NCI-H2171 (cell line): Measurements from ENCODE around the gene TMEM63B.
A peak's percentile ranks its signal among the peaks of the same experiment; 100 is the strongest.
"Not testable (repeated sequence)": the region's sequence is repeated elsewhere in the genome, so short reads cannot be mapped to it uniquely, and the experiment has no call there.

Source experiments
- DNase-seq: peaks from one replicate; lab custom pipeline; 2025; lab: John Stamatoyannopoulos, UW

The TMEM63B gene

GRCh38 chr6:44127186-44128019 is at the start of gene TMEM63B, which contains the start of gene MRPL14:
TMEM63B (plus strand) TSS chr6:44127554; CDS start chr6:44134585, 7,031 bp downstream.
MRPL14 (minus strand) TSS chr6:44127452; CDS start chr6:44116611, 10,841 bp downstream.
- DNase-seq = peak; percentile 86

- no peak for DNase-seq
Measured at GRCh38 chr6:44078219-44078826, 49.0 kb upstream of the TMEM63B start.

- DNase-seq = no peak
Measured at GRCh38 chr6:44078827-44079671, 48.3 kb upstream of the TMEM63B start.

GRCh38 chr6:44079672-44080071 is 47.7 kb upstream of the TMEM63B start:
- DNase-seq = no peak

- DNase-seq = no peak
Measured at GRCh38 chr6:44080561-44081521, 46.5 kb upstream of the TMEM63B start.

- no peak for DNase-seq
Measured at GRCh38 chr6:44081753-44082152, 45.6 kb upstream of the TMEM63B start.

GRCh38 chr6:44082872-44083321 is 44.5 kb upstream of the TMEM63B start:
- DNase-seq = no peak

- DNase-seq = no peak
Measured at GRCh38 chr6:44084231-44085014, 42.9 kb upstream of the TMEM63B start.

DNA sequence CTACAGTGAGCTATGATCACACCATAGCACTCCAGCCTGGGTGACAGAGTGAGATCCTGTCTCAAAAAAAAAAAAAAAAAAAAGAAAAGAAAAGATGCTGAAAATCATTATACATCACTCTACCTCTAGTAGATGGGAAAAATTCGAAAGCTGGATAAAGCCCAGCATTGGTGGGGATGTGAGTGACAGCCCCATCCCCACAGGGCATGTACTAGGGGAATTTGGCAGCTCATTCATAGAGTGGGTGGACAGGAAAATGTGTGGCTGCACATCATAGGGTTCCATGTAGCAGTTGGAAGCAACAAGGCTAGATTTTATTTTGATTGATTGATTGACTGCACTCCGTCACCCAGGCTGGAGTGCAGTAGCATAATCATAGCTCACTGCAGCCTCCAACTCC is 42.1 kb upstream of the TMEM63B start:
- DNase-seq = no peak

DNA sequence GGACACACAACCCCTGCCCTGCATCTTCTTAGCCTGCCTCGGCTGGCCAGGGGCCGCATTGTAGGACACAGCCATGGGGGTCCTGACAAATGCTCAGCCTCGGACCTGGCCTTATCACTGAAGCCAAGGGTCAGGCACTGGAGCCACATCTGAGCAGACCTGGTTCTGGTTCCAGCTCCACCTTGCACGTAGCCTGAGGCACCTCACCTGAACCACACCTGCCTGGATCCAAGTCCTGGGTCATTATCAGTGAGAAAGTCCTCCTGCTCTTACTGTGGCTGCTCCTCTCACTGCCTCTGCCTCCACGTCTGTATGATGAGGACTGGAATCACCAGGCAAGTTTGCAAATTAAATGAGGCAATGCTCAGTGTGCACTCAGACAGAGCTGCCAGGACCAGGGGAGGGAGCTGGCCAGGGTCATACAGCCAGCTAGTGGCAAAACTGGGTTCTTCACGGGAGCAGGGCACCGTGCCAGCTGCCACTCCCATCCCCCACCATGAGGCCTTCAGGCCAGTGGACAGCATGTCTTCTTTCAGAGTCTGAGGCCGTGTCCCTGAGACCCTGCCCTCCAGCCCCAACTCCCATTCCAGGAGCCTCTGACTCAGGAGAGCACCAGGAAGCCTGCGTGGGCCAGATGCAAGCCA is 40.3 kb upstream of the TMEM63B start:
- DNase-seq = no peak

DNA sequence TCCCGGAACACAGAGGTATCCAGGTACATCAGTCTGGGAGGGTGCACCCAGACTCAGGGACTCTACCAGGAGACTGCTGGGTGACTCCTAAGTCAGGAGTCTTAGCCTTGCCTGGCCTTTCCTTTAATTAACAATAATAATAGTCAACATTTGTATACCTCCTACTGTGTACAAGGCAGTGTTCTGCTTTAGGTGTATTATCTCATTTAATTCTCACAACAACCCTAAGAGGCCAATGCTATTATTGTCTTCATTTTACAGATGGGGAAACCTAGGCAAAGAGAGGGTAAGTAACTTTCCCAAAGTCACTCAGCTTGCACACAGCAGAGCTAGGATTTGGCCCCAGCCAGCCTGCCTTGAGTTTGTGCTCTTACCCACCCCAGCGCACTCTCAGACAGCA is 39.7 kb upstream of the TMEM63B start:
- no peak for DNase-seq

- DNase-seq = no peak
Measured at GRCh38 chr6:44088827-44089590, 38.3 kb upstream of the TMEM63B start.

DNA sequence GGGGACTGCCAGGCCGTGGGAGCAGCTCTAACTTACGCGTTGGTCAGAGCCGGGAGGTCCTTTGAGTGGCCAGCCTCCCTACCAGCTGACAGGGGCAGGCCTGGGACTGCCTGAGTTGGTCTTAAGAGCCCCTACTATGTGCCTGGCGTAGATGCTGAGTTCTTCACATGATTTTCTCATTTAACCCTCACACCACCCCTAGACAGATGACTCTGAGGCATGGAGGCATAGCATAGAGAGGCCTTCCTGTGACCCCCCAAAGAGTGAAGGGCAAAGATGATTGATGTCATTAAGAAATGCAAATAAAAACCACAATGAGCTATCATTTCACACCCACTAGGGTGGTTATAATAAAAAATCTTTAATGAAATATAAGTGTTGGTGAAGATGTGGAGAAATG is 36.9 kb upstream of the TMEM63B start:
- DNase-seq = no peak

DNA sequence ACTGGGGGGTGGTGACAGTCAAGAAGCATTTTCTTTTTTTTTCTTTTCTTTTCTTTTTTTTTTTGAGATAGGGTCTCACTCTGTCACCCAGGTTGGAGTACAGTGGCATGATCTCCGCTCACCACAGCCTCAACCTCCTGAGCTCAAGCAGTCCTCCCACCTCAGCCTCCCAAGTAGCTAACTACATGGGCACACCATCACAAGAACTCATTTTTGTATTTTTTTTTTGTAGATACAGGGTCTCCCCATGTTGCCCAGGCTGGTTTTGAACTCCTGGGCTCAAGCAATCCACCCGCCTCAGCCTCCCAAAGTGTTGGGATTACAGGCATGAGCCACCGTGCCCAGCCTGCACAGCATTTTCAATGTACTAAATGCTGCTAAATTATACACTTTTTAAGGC is 36.0 kb upstream of the TMEM63B start:
- DNase-seq = not testable (repeated sequence)

DNA sequence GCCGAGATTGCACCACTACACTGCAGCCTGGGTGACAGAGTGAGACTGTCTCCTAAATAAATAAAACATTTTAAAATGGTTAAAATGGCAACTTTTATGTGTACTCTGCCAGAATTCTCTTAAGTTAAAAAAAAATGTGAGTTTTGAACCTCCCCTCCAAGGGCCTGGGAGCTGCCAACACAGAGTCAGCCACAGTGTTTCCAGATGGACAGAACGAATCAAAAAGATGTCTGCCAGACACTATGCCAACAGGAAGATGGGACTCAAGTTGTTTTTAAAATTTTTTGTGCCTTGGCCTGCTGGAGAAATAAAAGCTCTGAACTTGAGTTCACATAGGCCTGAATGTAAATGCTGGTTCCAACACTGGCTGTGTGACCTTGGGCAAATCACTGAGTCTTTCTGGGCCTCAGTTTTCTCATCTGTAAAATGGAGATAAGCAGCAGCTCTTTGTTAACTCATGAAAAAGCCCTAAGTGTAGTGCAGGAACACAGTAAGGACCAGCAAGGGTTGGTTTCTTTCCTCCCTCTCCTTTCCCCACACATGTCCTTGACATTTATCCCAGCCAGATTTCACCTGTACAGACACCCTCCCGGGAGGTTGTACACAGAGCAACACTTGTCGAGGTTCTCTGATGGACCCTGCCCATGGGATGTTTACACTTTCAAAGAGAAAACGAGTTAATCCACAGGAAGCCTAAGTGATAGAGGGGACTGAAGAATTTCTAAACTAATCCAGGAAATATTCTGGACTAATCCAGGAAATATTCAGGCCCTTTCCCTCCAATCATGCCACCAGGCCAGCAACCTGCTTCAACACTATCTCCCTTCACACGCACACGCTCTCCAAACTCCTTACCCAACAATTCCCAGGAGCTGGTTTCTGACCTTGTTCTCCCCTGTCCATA is 35.1 kb upstream of the TMEM63B start:
- DNase-seq = no peak

DNA sequence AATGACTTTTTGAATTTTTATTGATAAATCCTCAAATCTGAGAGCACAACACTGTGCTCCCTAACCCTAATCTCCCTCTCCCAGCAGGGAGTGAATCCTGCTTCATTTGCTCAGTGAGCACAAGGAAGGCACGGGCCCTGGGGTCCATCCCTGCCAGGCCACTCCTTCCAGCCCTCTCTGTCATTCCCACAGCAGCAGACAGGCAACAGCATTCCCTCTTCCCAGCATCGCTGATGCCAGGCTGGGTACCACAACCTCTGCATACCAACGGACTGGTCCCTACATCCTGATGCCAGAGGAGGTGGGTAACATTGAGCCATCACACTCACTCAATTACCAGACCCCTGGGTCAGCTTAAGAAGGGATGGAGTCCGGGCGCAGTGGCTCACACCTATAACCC is 34.3 kb upstream of the TMEM63B start:
- no peak for DNase-seq

GRCh38 chr6:44093750-44094402 is 33.5 kb upstream of the TMEM63B start:
- no peak for DNase-seq
